ENCODE results near the gene SV2C.

DNA sequence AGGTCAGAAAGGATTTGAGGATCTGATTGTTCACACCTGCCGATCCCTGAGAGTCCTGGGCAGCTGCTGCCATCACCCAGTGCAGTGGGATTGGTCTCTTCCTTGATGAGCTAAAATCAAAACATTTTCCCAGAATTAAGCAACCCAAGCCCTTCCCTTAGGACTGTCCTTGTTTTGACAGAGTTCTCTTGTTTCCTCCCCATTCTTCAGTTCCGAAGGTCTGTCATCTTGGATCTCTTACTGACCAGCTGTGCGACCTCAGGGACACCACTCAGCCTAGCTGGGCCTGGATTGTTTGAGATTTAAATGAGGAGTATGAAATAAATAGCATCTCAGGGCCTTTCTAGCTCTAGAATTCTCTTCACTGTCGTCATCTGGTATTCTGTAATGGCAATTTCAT, 229.6 kb downstream of the SV2C start:
- TF ChIP-seq NR1H2 (CRISPR knock-in tag; IDR thresholded peaks at IDR 0.05) (no peak), MXD4 (CRISPR knock-in tag; IDR thresholded peaks at IDR 0.05; ENCODE audit: borderline replicate concordance) (no peak), JUN (CRISPR knock-in tag; IDR thresholded peaks at IDR 0.05) (no peak), GABPB1 (CRISPR knock-in tag; IDR thresholded peaks at IDR 0.05) (no peak), FOXK1 (CRISPR knock-in tag; IDR thresholded peaks at IDR 0.05) (no peak), TP53 (CRISPR knock-in tag; IDR thresholded peaks at IDR 0.05) (no peak), MYBL2 (CRISPR knock-in tag; IDR thresholded peaks at IDR 0.05) (no peak)
- TF ChIP-seq, protein P1, sequence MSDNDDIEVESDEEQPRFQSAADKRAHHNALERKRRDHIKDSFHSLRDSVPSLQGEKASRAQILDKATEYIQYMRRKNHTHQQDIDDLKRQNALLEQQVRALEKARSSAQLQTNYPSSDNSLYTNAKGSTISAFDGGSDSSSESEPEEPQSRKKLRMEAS (CRISPR knock-in tag; IDR thresholded peaks at IDR 0.05): no peak
- TF ChIP-seq, protein P2, sequence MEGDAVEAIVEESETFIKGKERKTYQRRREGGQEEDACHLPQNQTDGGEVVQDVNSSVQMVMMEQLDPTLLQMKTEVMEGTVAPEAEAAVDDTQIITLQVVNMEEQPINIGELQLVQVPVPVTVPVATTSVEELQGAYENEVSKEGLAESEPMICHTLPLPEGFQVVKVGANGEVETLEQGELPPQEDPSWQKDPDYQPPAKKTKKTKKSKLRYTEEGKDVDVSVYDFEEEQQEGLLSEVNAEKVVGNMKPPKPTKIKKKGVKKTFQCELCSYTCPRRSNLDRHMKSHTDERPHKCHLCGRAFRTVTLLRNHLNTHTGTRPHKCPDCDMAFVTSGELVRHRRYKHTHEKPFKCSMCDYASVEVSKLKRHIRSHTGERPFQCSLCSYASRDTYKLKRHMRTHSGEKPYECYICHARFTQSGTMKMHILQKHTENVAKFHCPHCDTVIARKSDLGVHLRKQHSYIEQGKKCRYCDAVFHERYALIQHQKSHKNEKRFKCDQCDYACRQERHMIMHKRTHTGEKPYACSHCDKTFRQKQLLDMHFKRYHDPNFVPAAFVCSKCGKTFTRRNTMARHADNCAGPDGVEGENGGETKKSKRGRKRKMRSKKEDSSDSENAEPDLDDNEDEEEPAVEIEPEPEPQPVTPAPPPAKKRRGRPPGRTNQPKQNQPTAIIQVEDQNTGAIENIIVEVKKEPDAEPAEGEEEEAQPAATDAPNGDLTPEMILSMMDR (IDR thresholded peaks at IDR 0.05): no peak
- TF ChIP-seq, protein P3, sequence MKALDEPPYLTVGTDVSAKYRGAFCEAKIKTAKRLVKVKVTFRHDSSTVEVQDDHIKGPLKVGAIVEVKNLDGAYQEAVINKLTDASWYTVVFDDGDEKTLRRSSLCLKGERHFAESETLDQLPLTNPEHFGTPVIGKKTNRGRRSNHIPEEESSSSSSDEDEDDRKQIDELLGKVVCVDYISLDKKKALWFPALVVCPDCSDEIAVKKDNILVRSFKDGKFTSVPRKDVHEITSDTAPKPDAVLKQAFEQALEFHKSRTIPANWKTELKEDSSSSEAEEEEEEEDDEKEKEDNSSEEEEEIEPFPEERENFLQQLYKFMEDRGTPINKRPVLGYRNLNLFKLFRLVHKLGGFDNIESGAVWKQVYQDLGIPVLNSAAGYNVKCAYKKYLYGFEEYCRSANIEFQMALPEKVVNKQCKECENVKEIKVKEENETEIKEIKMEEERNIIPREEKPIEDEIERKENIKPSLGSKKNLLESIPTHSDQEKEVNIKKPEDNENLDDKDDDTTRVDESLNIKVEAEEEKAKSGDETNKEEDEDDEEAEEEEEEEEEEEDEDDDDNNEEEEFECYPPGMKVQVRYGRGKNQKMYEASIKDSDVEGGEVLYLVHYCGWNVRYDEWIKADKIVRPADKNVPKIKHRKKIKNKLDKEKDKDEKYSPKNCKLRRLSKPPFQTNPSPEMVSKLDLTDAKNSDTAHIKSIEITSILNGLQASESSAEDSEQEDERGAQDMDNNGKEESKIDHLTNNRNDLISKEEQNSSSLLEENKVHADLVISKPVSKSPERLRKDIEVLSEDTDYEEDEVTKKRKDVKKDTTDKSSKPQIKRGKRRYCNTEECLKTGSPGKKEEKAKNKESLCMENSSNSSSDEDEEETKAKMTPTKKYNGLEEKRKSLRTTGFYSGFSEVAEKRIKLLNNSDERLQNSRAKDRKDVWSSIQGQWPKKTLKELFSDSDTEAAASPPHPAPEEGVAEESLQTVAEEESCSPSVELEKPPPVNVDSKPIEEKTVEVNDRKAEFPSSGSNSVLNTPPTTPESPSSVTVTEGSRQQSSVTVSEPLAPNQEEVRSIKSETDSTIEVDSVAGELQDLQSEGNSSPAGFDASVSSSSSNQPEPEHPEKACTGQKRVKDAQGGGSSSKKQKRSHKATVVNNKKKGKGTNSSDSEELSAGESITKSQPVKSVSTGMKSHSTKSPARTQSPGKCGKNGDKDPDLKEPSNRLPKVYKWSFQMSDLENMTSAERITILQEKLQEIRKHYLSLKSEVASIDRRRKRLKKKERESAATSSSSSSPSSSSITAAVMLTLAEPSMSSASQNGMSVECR (CRISPR knock-in tag; IDR thresholded peaks at IDR 0.05; ENCODE audit: borderline replicate concordance): no peak
- TF ChIP-seq, protein P4, sequence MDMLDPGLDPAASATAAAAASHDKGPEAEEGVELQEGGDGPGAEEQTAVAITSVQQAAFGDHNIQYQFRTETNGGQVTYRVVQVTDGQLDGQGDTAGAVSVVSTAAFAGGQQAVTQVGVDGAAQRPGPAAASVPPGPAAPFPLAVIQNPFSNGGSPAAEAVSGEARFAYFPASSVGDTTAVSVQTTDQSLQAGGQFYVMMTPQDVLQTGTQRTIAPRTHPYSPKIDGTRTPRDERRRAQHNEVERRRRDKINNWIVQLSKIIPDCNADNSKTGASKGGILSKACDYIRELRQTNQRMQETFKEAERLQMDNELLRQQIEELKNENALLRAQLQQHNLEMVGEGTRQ (CRISPR knock-in tag; IDR thresholded peaks at IDR 0.05): no peak
